ENCODE results near the gene RIPPLY2. TPM values are rescaled to one million over a fixed set of nuclear protein-coding genes. Genes with fewer than 3 reads are reported as not detected.

RIPPLY2 gene
- total RNA-seq, result not detected in 2 replicates

GRCh38 chr6:83853178-83854000 is at the start of gene RIPPLY2:
TSS of gene RIPPLY2 (plus strand) at chr6:83853360. CDS start at chr6:83853417, 57 bp downstream.

GRCh38 chr6:83859410-83860358 is 6.5 kb downstream of the RIPPLY2 start, which contains the start of gene CYB5R4:
TSS of gene CYB5R4 (plus strand) at chr6:83859689. CDS start at chr6:83859783, 94 bp downstream.

Other genes starting within 250 kb of the RIPPLY2 start
- under 0.01 TPM in 1 of 2 replicates, not detected in the other for gene SNAP91, start 144.3 kb upstream of the RIPPLY2 start, total RNA-seq
- 5.6 and 9.3 TPM in 2 replicates for gene CYB5R4, start 6.3 kb downstream of the RIPPLY2 start, total RNA-seq
- 4.3 and 10.8 TPM in 2 replicates for gene MRAP2, start 180.4 kb downstream of the RIPPLY2 start, total RNA-seq

All from thoracic aorta endothelial cell (primary cell).